Lower lobe of right lung (tissue), 2 donors: ENCODE measurements around the gene ATG5. TPM values are rescaled to one million over a fixed set of nuclear protein-coding genes. Genes with fewer than 3 reads are reported as not detected.
A peak's percentile ranks its signal among the peaks of the same experiment; 100 is the strongest.
"Not testable (repeated sequence)": the region's sequence is repeated elsewhere in the genome, so short reads cannot be mapped to it uniquely, and the experiment has no call there.

Source experiments
- ATAC-seq, 2 donors: fragments of 200-7000 bp; cut with Tn5 transposase; one replicate each; pipeline ENCODE4 v1.9.1; 2020 to 2022; ENCODE audit warnings: mild to moderate bottlenecking in 2 of 2, moderate library complexity in 2 of 2
- DNase-seq: peaks from one replicate; pipeline ENCODE4 v3.0.0-alpha.2; 2020
- H3K27ac ChIP-seq: fragments of 200-600 bp; one replicate; pipeline ENCODE4 v1.8.0; 2022
- H3K27me3 ChIP-seq: fragments of 200-600 bp; one replicate; pipeline ENCODE4 v1.8.0; 2022; ENCODE audit warnings: low read depth
- H3K36me3 ChIP-seq: fragments of 200-600 bp; one replicate; pipeline ENCODE4 v1.8.0; 2022; ENCODE audit warnings: mild to moderate bottlenecking
- H3K4me1 ChIP-seq: fragments of 200-600 bp; one replicate; pipeline ENCODE4 v1.8.0; 2022
- H3K4me3 ChIP-seq: fragments of 200-600 bp; one replicate; pipeline ENCODE4 v1.8.0; 2022; ENCODE audit warnings: mild to moderate bottlenecking
- H3K9me3 ChIP-seq: fragments of 200-600 bp; one replicate; pipeline ENCODE4 v1.8.0; 2022
- CTCF ChIP-seq: fragments of 200-600 bp; IDR thresholded peaks from one replicate; pipeline ENCODE4 v1.8.0; 2022; ENCODE audit warnings: antibody characterized with exemption, mild to moderate bottlenecking
- intact Hi-C: fragments of 100-400 bp; cut with DNase I; formaldehyde crosslinking; loops from one replicate; pipeline ENCODE4 v1.11.0; 2022
- total RNA-seq: library from RNA; stranded (reverse); fragmentation: NEBNext Ultra II Directional; extraction: Animal tissue kit (Norgen Biotek cat#: 25700); gene quantifications from one replicate; pipeline ENCODE4 v1.2.1, GENCODE V29; 2021
- donor health status: DM: no; HTN: yes; CAD: no; lungs with severe emphysema.

ATG5 gene
- total RNA-seq, 1 donor from 2014 or later, result 33.6 TPM

GRCh38 chr6:106254636-106255035 lies 70.9 kb downstream of the ATG5 start:
- Histone ChIP-seq H3K27me3 (no peaks in the 10 kb centered on the region), H3K4me3 (no peak overlapping the region), H3K4me1 (no peaks in the 10 kb centered on the region), H3K27ac (no peak overlapping the region), H3K36me3 (no peaks in the 10 kb centered on the region), H3K9me3 (no peaks in the 10 kb centered on the region)
- no peak for DNase-seq
- intact Hi-C loops, result no loop called here
- no peak for ATAC-seq
- no peak for TF ChIP-seq CTCF

- no peaks in the 10 kb centered on the region for H3K36me3 ChIP-seq
- H3K4me1 ChIP-seq, result no peaks in the 10 kb centered on the region
- intact Hi-C loops, result no loop called here
- no peak for TF ChIP-seq CTCF
- no peak for ATAC-seq
- H3K9me3 ChIP-seq, result no peaks in the 10 kb centered on the region
- DNase-seq, result no peak
- H3K4me3 ChIP-seq, result no peak overlapping the region
- no peaks in the 10 kb centered on the region for H3K27me3 ChIP-seq
- H3K27ac ChIP-seq, result no peak overlapping the region
Measured at GRCh38 chr6:106253731-106254130, 71.8 kb downstream of the ATG5 start.

GRCh38 chr6:106253172-106253571 lies 72.4 kb downstream of the ATG5 start:
- H3K27me3 ChIP-seq, result no peaks in the 10 kb centered on the region
- no peak overlapping the region for H3K27ac ChIP-seq
- DNase-seq, result no peak
- no peak for TF ChIP-seq CTCF
- no peaks in the 10 kb centered on the region for H3K4me1 ChIP-seq
- intact Hi-C loops, result no loop called here
- H3K36me3 ChIP-seq, result no peaks in the 10 kb centered on the region
- no peak overlapping the region for H3K4me3 ChIP-seq
- no peaks in the 10 kb centered on the region for H3K9me3 ChIP-seq
- ATAC-seq, result no peak

- H3K36me3 ChIP-seq, result peaks cover 3% of the 10 kb centered on the region
- no peak for TF ChIP-seq CTCF
- no peaks in the 10 kb centered on the region for H3K9me3 ChIP-seq
- H3K4me1 ChIP-seq, result no peaks in the 10 kb centered on the region
- no peak overlapping the region for H3K4me3 ChIP-seq
- DNase-seq (no peak), ATAC-seq (no peak)
- no peaks in the 10 kb centered on the region for H3K27me3 ChIP-seq
- H3K27ac ChIP-seq, result no peak overlapping the region
- intact Hi-C loops, result no loop called here
Measured at GRCh38 chr6:106252687-106253086, 72.9 kb downstream of the ATG5 start.

GRCh38 chr6:106251531-106252255 lies 73.9 kb downstream of the ATG5 start:
- H3K36me3 ChIP-seq, result peaks cover 12% of the 10 kb centered on the region
- H3K4me3 ChIP-seq, ATAC-seq, DNase-seq, intact Hi-C loops, H3K27ac ChIP-seq, H3K9me3 ChIP-seq, H3K4me1 ChIP-seq, H3K27me3 ChIP-seq: not testable (repeated sequence)

GRCh38 chr6:106250953-106251352 lies 74.6 kb downstream of the ATG5 start:
- Histone ChIP-seq H3K36me3 (peaks cover 15% of the 10 kb centered on the region), H3K4me1 (no peaks in the 10 kb centered on the region), H3K9me3 (no peaks in the 10 kb centered on the region), H3K4me3 (no peak overlapping the region), H3K27ac (no peak overlapping the region), H3K27me3 (no peaks in the 10 kb centered on the region)
- ATAC-seq (peak; percentile 42 to 72), DNase-seq (peak; percentile 42)
- intact Hi-C loops, result no loop called here
- no peak for TF ChIP-seq CTCF
